Body of pancreas (tissue), 4 donors: ENCODE data around the gene MRPS11. TPM values are rescaled to one million over a fixed set of nuclear protein-coding genes. Genes with fewer than 3 reads are reported as not detected.
A peak's percentile ranks its signal among the peaks of the same experiment; 100 is the strongest.
"Not testable (repeated sequence)": the region's sequence is repeated elsewhere in the genome, so short reads cannot be mapped to it uniquely, and the experiment has no call there.

Experiments used
- ATAC-seq: fragments of 150-250 bp; one replicate; pipeline ENCODE4 v1.9.1; 2016
- DNase-seq, 4 donors: peaks; one replicate each; pipeline ENCODE4 v3.0.0-alpha.2; 2019
- H3K27ac ChIP-seq, 4 donors: fragments of 200-600 bp; sonication (generic); 1 replicate in 3 of 4; 2 replicates in 1 of 4; pipeline versions ENCODE4 v1.5.1 to v1.6.1; 2016 to 2019; ENCODE audit warnings: mild to moderate bottlenecking in 1 of 4, mixed read lengths in 1 of 4, moderate library complexity in 1 of 4
- H3K27me3 ChIP-seq, 2 donors: fragments of 200-600 bp; sonication (generic); one replicate each; pipeline ENCODE4 v1.6.0; 2016; ENCODE audit warnings: mild to moderate bottlenecking in 1 of 2
- H3K36me3 ChIP-seq, 2 donors: fragments of 200-600 bp; sonication (generic); replicated peaks in 1 of 2; 2 replicates each; pipeline ENCODE4 v1.5.1; 2016; ENCODE audit warnings: low read depth in 2 of 2; ENCODE audit not compliant: insufficient read depth in 1 of 2
- H3K4me1 ChIP-seq: fragments of 200-600 bp; sonication (generic); one replicate; pipeline ENCODE4 v1.6.0; 2016
- H3K4me3 ChIP-seq, 2 donors: fragments of 200-600 bp; sonication (generic); 1 replicate in 1 of 2; 2 replicates in 1 of 2; pipeline ENCODE4 v1.5.1; 2016 to 2019
- H3K9me3 ChIP-seq, 3 donors: fragments of 200-600 bp; sonication (generic); 1 replicate in 2 of 3; 2 replicates in 1 of 3; pipeline ENCODE4 v1.5.1; 2016
- CTCF ChIP-seq, 7 experiments: fragments of 450-650 bp in 4 of 7; fragments of 200-600 bp in 3 of 7; sonication (generic) in 3 of 7; IDR thresholded peaks; one replicate each; pipeline ENCODE4 v1.5.1; 2016 to 2019; ENCODE audit warnings: antibody characterized with exemption in 7 of 7
- POLR2A ChIP-seq, 3 donors: fragments of 450-650 bp; IDR thresholded peaks; one replicate each; pipeline ENCODE4 v1.6.1; 2016; ENCODE audit warnings: antibody characterized with exemption in 3 of 3, mild to moderate bottlenecking in 2 of 3
- WGBS, 2 donors: methylation state at CpG; one replicate each; pipeline ENCODE4 v1.1.5; 2017; 5-methylcytosine and 5-hydroxymethylcytosine counted together
- intact Hi-C: fragments of 100-400 bp; cut with DNase I; formaldehyde crosslinking; loops from one replicate; pipeline ENCODE4 v1.15.1; 2023
- total RNA-seq, 2 donors: library from RNA; depleted of rRNA; stranded (reverse); fragments of >200 nt; gene quantifications; one replicate each; pipeline ENCODE4 v1.1.0, GENCODE V29; 2016

MRPS11 gene
- total RNA-seq, 2 donors from 2014 or later = 16.2 to 35.5 TPM

GRCh38 chr15:88463870-88464532 is 3.5 kb upstream of the MRPS11 start:
- no peak for TF ChIP-seq POLR2A (IDR thresholded peaks at IDR 0.05)
- no peak for TF ChIP-seq CTCF (IDR thresholded peaks at IDR 0.05)

GRCh38 chr15:88465633-88466224 is 1.8 kb upstream of the MRPS11 start:
- ATAC-seq (no peak), DNase-seq (peak in 1 of 4 donors; percentile 28)
- intact Hi-C loops = no loop called here
- Histone ChIP-seq H3K36me3 (peaks cover 0 to 11% of the 10 kb centered on the region in 2 donors), H3K27me3 (no peaks in the 10 kb centered on the region), H3K4me3 (no peak overlapping the region), H3K27ac (no peak overlapping the region), H3K9me3 (no peaks in the 10 kb centered on the region), H3K4me1 (peaks cover 24% of the 10 kb centered on the region)
- no peak for TF ChIP-seq POLR2A (IDR thresholded peaks at IDR 0.05)
- no peak for TF ChIP-seq CTCF (IDR thresholded peaks at IDR 0.05)
- 87 to 89% methylated on average over 4 of the region's 4 CpGs for WGBS, 2 donors

More at GRCh38 chr15:88463870-88464532, 3.5 kb upstream of the MRPS11 start:
- Histone ChIP-seq H3K4me1 (peaks cover 22% of the 10 kb centered on the region), H3K36me3 (peaks cover 4 to 24% of the 10 kb centered on the region in 2 donors), H3K27ac (no peak overlapping the region), H3K4me3 (no peak overlapping the region), H3K27me3 (no peaks in the 10 kb centered on the region), H3K9me3 (no peaks in the 10 kb centered on the region)
- DNase-seq (no peak), ATAC-seq (no peak)
- intact Hi-C loops = no loop called here
- WGBS, 2 donors = 28 to 33% methylated on average over 2 of the region's 2 CpGs

GRCh38 chr15:88467935-88468528 is 524 bp downstream of the MRPS11 start:
- DNase-seq (no peak), ATAC-seq (no peak)
- Histone ChIP-seq H3K4me3 (peak overlapping the region; percentile 86 to 90), H3K9me3 (no peaks in the 10 kb centered on the region), H3K36me3 (peaks cover 0 to 11% of the 10 kb centered on the region in 2 donors), H3K4me1 (peaks cover 24% of the 10 kb centered on the region), H3K27me3 (no peaks in the 10 kb centered on the region), H3K27ac (peak overlapping the region; percentile 89 to 98 (median 96))
- TF ChIP-seq POLR2A (IDR thresholded peaks at IDR 0.05) = no peak
- no peak for TF ChIP-seq CTCF (IDR thresholded peaks at IDR 0.05)
- intact Hi-C loops = no loop called here
- WGBS, 2 donors = 2 to 3% methylated on average over 11 to 17 of the region's 17 CpGs

GRCh38 chr15:88468721-88469120 is 1.2 kb downstream of the MRPS11 start:
- not testable (repeated sequence) for H3K36me3 ChIP-seq

GRCh38 chr15:88469321-88469720 is 1.8 kb downstream of the MRPS11 start:
- Histone ChIP-seq H3K27ac (no peak overlapping the region), H3K27me3 (no peaks in the 10 kb centered on the region), H3K9me3 (no peaks in the 10 kb centered on the region), H3K36me3 (peaks cover 0 to 5% of the 10 kb centered on the region in 2 donors), H3K4me1 (peaks cover 24% of the 10 kb centered on the region), H3K4me3 (no peak overlapping the region)
- DNase-seq (no peak), ATAC-seq (no peak)
- intact Hi-C loops = no loop called here
- TF ChIP-seq CTCF (IDR thresholded peaks at IDR 0.05) (no peak), POLR2A (IDR thresholded peaks at IDR 0.05) (no peak)
- 76 to 98% methylated on average over 2 of the region's 2 CpGs for WGBS, 2 donors

More at GRCh38 chr15:88468721-88469120, 1.2 kb downstream of the MRPS11 start:
- ATAC-seq, H3K9me3 ChIP-seq, H3K27me3 ChIP-seq, H3K27ac ChIP-seq, intact Hi-C loops, H3K4me3 ChIP-seq, DNase-seq: not testable (repeated sequence)
- WGBS, 2 donors = 86 to 87% methylated on average over 10 of the region's 10 CpGs
- peaks cover 24% of the 10 kb centered on the region for H3K4me1 ChIP-seq
